Muscle of back (tissue), 11 donors: ENCODE data around the gene C6orf141. TPM values are rescaled to one million over a fixed set of nuclear protein-coding genes. Genes with fewer than 3 reads are reported as not detected.

ENCODE experiments used
- DNase-seq, 3 donors: peaks; one replicate each; pipeline versions ENCODE4 v3.0.0 to v3.0.0-alpha.2; 2013
- polyA plus RNA-seq, 10 donors: library from polyadenylated mRNA; unstranded; fragments of 120-200 nt; gene quantifications; one replicate each; pipeline ENCODE4 v1.2.1, GENCODE V29; 2013; ENCODE audit not compliant: insufficient read length in 10 of 10

The C6orf141 gene
- polyA plus RNA-seq, 10 donors = 1.3 to 6.1 (median 2.5) TPM

GRCh38 chr6:49539102-49539501 is 11.4 kb upstream of the C6orf141 start:
- DNase-seq = no peak

GRCh38 chr6:49540614-49541013 is 9.9 kb upstream of the C6orf141 start:
- no peak for DNase-seq

DNA sequence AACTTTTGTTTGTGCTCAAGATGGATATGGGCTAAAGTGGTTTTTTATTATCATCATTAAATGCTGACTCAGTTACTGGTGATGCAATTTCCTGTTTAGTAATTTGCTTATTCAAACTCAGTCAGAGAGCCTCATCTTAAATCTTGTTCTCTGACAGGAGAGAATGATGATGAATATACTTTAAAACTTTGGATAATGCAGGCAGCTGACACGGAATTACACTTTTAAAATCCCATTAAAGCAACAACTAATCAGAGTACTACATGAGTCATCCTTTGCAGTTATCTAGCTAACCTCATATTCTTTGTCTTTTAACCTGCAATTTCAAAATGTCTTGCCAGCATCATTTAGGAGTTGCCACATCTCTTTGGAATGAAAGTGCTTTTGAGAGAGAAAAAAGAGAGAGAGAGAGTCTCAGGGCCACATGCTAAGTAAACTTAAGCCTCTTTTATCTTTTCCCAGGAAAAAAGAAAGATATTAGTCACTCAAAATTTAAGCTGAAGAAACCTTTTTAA is 9.2 kb upstream of the C6orf141 start:
- DNase-seq = peak in 1 of 3 donors; percentile 51

- no peak for DNase-seq
These were observed 8.5 kb upstream of the C6orf141 start for GRCh38 chr6:49541936-49542335.

- DNase-seq = no peak
These were observed 7.2 kb upstream of the C6orf141 start for GRCh38 chr6:49543087-49543858.

- no peak for DNase-seq
These were observed 4.1 kb upstream of the C6orf141 start for GRCh38 chr6:49546331-49546730.

GRCh38 chr6:49548613-49549304 is 1.7 kb upstream of the C6orf141 start:
- DNase-seq = no peak

GRCh38 chr6:49549691-49550491 is 577 bp upstream of the C6orf141 start:
- no peak for DNase-seq

GRCh38 chr6:49551078-49551865 is 804 bp downstream of the C6orf141 start:
- peak in 1 of 3 donors; percentile 49 for DNase-seq

DNA sequence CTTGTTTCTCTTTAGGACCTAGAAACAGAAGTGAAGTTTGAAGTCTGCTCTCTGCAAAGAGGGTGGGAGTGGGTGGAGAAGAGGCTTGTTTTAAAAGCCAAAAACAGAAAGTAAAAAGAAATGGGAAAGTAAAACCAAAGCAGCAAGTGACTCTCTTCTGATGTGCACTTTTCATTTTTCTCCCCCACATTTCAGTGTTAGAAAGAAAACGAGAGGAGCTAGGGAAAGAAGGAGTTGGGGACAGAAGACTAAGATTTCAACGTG is 1.3 kb downstream of the C6orf141 start:
- DNase-seq = no peak

DNA sequence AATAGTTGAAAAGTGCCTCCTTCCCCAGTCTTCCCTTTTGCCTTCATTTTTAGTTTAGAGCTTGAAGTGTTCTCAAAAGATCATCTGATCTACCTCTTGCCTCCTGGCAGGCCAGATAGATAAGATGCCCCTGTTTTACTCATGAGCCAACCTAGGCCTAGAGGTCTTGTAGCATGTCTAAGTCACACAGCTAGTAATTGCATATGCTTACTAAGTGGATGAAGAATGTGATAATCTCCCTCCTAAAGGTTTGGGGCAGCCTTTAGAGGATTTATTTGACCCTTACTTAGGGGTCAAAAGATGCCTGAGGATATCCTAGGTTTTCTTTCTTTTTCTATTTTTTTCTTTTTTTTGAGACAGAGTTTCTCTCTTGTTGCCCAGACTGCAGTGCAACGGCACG is 2.1 kb downstream of the C6orf141 start:
- no peak for DNase-seq

DNA sequence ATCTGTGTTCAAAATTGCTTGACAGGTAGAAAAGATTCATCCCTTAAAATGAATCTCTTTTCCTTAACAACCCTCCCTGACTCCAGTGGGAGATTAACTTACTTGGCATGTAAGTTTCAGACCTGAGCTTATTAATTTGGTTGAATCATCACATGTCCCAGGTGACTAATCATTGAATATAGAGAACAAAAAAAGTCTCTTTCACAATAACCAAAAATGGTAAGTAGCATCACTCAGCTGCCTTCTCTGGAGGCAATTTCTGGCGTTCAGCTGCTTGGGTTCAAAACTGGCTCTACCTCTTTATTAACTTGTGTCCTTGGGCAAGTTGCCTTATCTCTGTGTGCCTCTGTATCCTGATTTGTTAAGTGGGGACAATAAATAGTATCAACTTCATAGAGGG is 2.9 kb downstream of the C6orf141 start:
- DNase-seq = no peak

DNA sequence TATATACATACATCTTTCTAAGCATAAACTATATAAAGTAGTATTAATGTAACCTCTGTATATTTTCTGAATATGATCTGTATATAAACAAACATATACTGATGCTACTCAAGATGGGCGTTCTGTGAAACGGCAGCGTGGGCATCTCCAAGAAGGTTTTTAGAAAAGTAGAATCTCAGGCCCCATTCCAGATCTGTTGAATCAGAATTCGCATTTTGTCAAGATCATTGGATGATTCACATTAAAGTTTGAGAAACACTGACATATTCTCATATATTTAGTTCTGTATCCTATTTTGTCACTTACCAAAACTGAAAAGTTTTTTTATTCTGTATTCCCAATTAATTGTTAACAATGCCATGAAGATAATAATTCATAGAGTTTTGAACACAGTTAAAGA is 5.5 kb downstream of the C6orf141 start:
- DNase-seq = no peak

DNA sequence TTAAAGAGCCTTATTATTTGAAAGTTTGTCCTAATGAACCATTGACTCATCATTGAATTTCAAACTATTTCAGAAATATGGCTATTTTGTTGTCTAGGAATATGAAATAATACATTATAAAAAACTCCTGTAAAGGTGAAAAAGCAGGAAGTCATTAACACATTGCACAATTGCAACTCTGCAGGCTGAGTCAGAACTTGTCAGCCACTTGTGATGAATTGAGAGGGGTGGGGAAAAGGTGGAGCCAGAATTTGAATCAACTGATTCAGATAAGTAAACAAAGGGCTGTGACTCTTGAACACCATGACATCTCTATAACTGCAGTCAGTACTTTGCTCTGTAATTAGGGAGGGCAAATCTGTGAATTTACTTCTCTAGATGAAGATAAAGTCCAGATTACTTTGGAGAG is 6.0 kb downstream of the C6orf141 start:
- no peak for DNase-seq

GRCh38 chr6:49557177-49557576 is 6.7 kb downstream of the C6orf141 start:
- no peak for DNase-seq

- no peak for DNase-seq
These were observed 7.8 kb downstream of the C6orf141 start for GRCh38 chr6:49558238-49558637.

DNA sequence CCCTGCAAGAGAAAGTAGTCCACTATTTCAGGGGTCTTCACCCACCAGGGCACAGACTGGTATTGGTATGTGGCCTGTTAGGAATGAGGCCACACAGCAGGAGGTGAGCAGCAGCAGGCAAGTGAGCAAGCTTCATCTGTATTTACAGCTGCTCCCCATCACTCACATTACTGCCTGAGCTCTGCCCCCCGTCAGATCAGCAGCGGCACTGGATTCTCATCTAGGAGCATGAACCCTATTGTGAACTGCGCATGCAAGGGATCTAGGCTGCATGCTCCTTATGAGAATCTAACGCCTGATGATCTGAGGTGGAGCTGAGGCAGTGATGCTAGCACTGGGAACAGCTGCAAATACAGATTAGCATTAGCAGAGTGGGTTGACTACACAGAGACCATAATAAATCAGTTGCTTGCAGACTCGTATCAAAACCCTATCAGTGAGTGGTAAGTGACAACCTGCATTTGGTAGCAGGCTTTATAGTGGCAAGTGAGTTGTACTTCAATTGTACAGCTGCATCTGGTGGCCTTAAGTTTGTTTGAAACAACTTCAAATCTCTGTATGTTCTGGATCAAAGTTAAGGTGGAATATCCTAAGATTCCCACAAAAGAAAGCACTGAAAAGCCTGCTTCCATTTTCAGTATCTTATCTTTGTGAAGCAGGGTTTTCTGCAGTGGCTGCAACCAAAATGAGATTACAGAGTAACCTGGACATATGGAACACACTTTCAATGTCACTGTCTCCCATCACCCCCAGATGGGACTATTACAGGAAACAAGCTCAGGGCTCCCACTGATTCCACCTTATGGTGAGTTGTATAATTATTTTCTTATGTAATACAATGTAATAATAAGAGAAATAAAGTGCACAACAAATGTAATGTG is 12.8 kb downstream of the C6orf141 start:
- DNase-seq = no peak

- no peak for DNase-seq
These were observed 14.1 kb downstream of the C6orf141 start for GRCh38 chr6:49564552-49564951.

- no peak for DNase-seq
These were observed 14.8 kb downstream of the C6orf141 start for GRCh38 chr6:49565261-49565660.

GRCh38 chr6:49565855-49566254 is 15.4 kb downstream of the C6orf141 start:
- DNase-seq = peak in 1 of 3 donors; percentile 8
